Ramos (cell line): Measurements from ENCODE around the gene PDE8A.
"Not testable (repeated sequence)": the region's sequence is repeated elsewhere in the genome, so short reads cannot be mapped to it uniquely, and the experiment has no call there.

Source experiments
- in situ Hi-C: fragments of 300-500 bp; cut with MboI; formaldehyde crosslinking; loops from one replicate; pipeline ENCODE4 v1.14.3; 2022; ENCODE audit warnings: low sequenced_read_pairs; ENCODE audit not compliant: unreplicated experiment

The PDE8A gene

GRCh38 chr15:84960391-84961113 lies 21.1 kb upstream of the PDE8A start:
- in situ Hi-C loops = no loop called here

- in situ Hi-C loops = no loop called here
These were observed 20.6 kb upstream of the PDE8A start for GRCh38 chr15:84961114-84961452.

- in situ Hi-C loops = no loop called here
These were observed 19.9 kb upstream of the PDE8A start for GRCh38 chr15:84961707-84962106.

GRCh38 chr15:84962955-84963354 lies 18.7 kb upstream of the PDE8A start:
- in situ Hi-C loops = no loop called here

GRCh38 chr15:84967380-84967779 lies 14.3 kb upstream of the PDE8A start:
- in situ Hi-C loops = no loop called here

- in situ Hi-C loops = no loop called here
These were observed 13.4 kb upstream of the PDE8A start for GRCh38 chr15:84968301-84968700.

GRCh38 chr15:84969257-84969656 lies 12.4 kb upstream of the PDE8A start:
- in situ Hi-C loops = no loop called here

GRCh38 chr15:84970843-84971242 lies 10.8 kb upstream of the PDE8A start:
- in situ Hi-C loops = no loop called here

- in situ Hi-C loops = no loop called here
These were observed 7.9 kb upstream of the PDE8A start for GRCh38 chr15:84973492-84974460.

- in situ Hi-C loops = no loop called here
These were observed 5.7 kb upstream of the PDE8A start for GRCh38 chr15:84975871-84976351.

- in situ Hi-C loops = no loop called here
These were observed 4.8 kb upstream of the PDE8A start for GRCh38 chr15:84976746-84977345.

GRCh38 chr15:84979651-84980050 lies 2.0 kb upstream of the PDE8A start:
- in situ Hi-C loops = no loop called here

GRCh38 chr15:84980196-84981053 lies 1.2 kb upstream of the PDE8A start:
- in situ Hi-C loops = no loop called here

GRCh38 chr15:84981054-84981710 lies 474 bp upstream of the PDE8A start:
- in situ Hi-C loops = no loop called here

GRCh38 chr15:84982301-84982920 lies 755 bp downstream of the PDE8A start:
- in situ Hi-C loops = no loop called here

- in situ Hi-C loops = no loop called here
These were observed 1.6 kb downstream of the PDE8A start for GRCh38 chr15:84983294-84983693.

GRCh38 chr15:84983711-84984110 lies 2.1 kb downstream of the PDE8A start:
- in situ Hi-C loops = no loop called here

GRCh38 chr15:84985158-84985557 lies 3.5 kb downstream of the PDE8A start:
- in situ Hi-C loops = no loop called here

GRCh38 chr15:84987351-84987750 lies 5.7 kb downstream of the PDE8A start:
- in situ Hi-C loops = not testable (repeated sequence)
